ENCODE measurements around the gene PLEKHA3. TPM values are rescaled to one million over a fixed set of nuclear protein-coding genes. Genes with fewer than 3 reads are reported as not detected.

The PLEKHA3 gene
- total and polyA plus RNA-seq, 9 of the 15 experiments (the other 6 are each of a cell fraction or from before 2014, with no cell fraction given) = 2.3 to 23.4 (median 10.5) TPM

DNA sequence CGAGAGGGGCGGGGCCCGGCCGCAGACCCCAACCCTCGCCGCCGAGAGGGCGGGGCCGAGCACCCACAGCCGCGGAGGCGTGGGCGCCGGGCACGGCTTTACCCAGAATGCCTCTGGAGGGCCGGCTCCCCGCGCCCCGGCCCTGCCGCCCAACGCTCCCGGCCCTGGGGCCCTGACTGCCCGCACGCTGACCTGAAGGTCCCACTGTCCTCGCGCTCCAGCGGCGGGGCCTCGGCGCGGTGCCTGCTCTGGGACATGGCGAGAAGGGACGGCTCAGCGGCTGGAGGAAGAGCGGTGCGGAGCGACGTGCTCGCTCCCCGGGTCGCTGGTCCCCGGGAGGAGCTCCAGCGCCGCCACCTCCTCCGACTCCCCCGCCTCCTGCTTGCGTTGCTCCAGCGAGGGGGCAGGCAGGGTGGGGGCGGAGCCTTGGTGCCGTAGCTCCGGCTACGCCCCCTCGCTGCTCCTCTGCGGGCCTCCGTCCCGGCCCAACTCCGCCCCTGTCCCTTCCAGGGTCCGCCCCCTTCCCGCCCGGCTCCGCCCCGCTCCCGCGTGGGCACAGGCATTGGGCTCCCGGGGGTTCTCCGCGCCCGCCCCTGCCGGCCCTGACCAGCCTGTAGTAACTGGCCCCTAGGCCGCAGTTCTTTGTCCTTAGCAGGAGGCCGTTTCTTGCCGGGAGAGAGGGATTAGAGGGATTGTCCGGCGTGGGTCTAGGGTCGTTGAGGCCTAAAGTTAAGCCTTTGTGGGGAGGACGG, 29.3 kb upstream of the PLEKHA3 start, which contains the start of the genes PJVK and PRKRA:
Gene PJVK, plus strand, starts transcription at position 605 of the 752 bp plus-strand sequence. CDS start 2,032 bp downstream, outside the sequence.
Gene PRKRA, minus strand, starts transcription at position 402 of the 752 bp plus-strand sequence. Its CDS starts 145 bp downstream, at position 257.
- peak; percentile 98 to 99 (median 99) for DNase-seq (ENCODE audit: extremely low read depth in 1 of 4, low spot score in 3 of 4)
- intact Hi-C loops (cut with micrococcal nuclease) = loop anchor here (1.0 to 2.0 kb wide), 2 partner anchors 28 to 36 kb away; no protein-coding TSS in a partner anchor
- H3K9ac ChIP-seq (ENCODE audit: insufficient read depth in 1 of 2, low read depth in 2 of 2, low read length in 2 of 2) = peak within 1 kb of the TSS; percentile 91 to 97
- H3K36me3 ChIP-seq (ENCODE audit: control insufficient read depth, insufficient read depth, low read length) = peaks cover 28% of the 10 kb centered on the region
- 0 out of 2 replicates have a peak, but pooled peaks cover 7% of the 10 kb centered on the region for H4K20me1 ChIP-seq (replicated peaks; ENCODE audit: control insufficient read depth, insufficient read depth, low read length)
- peak; percentile 94 for FAIRE-seq
- WGBS (ENCODE audit: insufficient coverage, low coverage, missing lambda C conversion rate) = under 1% methylated on average over 68 of the region's 76 CpGs
- ChIA-PET POLR2A (interaction anchor here (0.6 to 2.9 kb wide), 18 partner anchors 8 to 932 kb away, joined by 3 to 23 read pairs (median 4); no protein-coding TSS in a partner anchor), CTCF (ENCODE audit: low intra/inter-chr PET ratio) (no interaction called here)
- no TSS peak for BruUV-seq (replicated peaks)
- peak within 1 kb of the TSS; percentile 96 for H3K27ac ChIP-seq (ENCODE audit: extremely low read depth, low read depth, low read length)
- peak; percentile 97 for ATAC-seq
- no peaks in the 10 kb centered on the region for H3K9me3 ChIP-seq (replicated peaks; ENCODE audit: control insufficient read depth, insufficient read depth, low read depth, low read length)
- H3K4me3 ChIP-seq = peak within 1 kb of the TSS; percentile 90
- peaks cover 14 to 19% of the 10 kb centered on the region in 2 experiments; a peak in 4 of 5 replicates for H3K4me1 ChIP-seq (replicated peaks in 1 of 2; ENCODE audit: control insufficient read depth in 2 of 2, insufficient read depth in 2 of 2, low read length in 2 of 2)
- in situ Hi-C loops (cut with MboI) = no loop called here
- peak within 1 kb of the TSS; percentile 95 for H3K4me2 ChIP-seq (ENCODE audit: insufficient read depth, low read length)
- peaks cover 32% of the 10 kb centered on the region for H3K79me2 ChIP-seq (ENCODE audit: control insufficient read depth, insufficient read depth, low read length)
- no peaks in the 10 kb centered on the region for H3K9me1 ChIP-seq (ENCODE audit: control insufficient read depth, insufficient read depth, low read length)
- peak within 1 kb of the TSS; percentile 98 for H2AFZ ChIP-seq (ENCODE audit: low read depth, low read length)
- H3K27me3 ChIP-seq (ENCODE audit: control insufficient read depth in 2 of 2, insufficient read depth in 2 of 2, low read length in 2 of 2) = no peaks in the 10 kb centered on the region
- TF ChIP-seq KLF1 (tag; IDR thresholded peaks at IDR 0.05) (peak; percentile 87), ERF (CRISPR knock-in tag; IDR thresholded peaks at IDR 0.05) (peak; percentile 87), RBM15 (IDR thresholded peaks at IDR 0.05; ENCODE audit: insufficient read depth, low read length) (no peak), YY1 (IDR thresholded peaks at IDR 0.05; ENCODE audit: borderline replicate concordance in 1 of 3, control insufficient read depth in 1 of 3, extremely low read depth in 1 of 3, insufficient read depth in 3 of 3, insufficient read length in 1 of 3, insufficient replicate concordance in 2 of 3, low read depth in 1 of 3, low read length in 2 of 3) (peak in 2 of 3 experiments; percentile 72 to 79), E2F3 (CRISPR knock-in tag; IDR thresholded peaks at IDR 0.05) (peak; percentile 51; the same call in 1 of the 2 replicates), ZNF184 (CRISPR knock-in tag; IDR thresholded peaks at IDR 0.05) (no peak), MNT (conservative IDR thresholded peaks at IDR 0.05) (peak; percentile 40 to 89), HDAC2 (IDR thresholded peaks at IDR 0.05) (no peak)
- TF ChIP-seq, protein P1, sequence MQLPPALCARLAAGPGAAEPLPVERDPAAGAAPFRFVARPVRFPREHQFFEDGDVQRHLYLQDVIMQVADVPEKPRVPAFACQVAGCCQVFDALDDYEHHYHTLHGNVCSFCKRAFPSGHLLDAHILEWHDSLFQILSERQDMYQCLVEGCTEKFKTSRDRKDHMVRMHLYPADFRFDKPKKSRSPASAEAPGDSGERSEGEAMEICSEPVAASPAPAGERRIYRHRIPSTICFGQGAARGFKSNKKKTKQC (CRISPR knock-in tag; IDR thresholded peaks at IDR 0.05) = peak; percentile 83; the same call in 1 of the 2 replicates
- TF ChIP-seq, protein P2, sequence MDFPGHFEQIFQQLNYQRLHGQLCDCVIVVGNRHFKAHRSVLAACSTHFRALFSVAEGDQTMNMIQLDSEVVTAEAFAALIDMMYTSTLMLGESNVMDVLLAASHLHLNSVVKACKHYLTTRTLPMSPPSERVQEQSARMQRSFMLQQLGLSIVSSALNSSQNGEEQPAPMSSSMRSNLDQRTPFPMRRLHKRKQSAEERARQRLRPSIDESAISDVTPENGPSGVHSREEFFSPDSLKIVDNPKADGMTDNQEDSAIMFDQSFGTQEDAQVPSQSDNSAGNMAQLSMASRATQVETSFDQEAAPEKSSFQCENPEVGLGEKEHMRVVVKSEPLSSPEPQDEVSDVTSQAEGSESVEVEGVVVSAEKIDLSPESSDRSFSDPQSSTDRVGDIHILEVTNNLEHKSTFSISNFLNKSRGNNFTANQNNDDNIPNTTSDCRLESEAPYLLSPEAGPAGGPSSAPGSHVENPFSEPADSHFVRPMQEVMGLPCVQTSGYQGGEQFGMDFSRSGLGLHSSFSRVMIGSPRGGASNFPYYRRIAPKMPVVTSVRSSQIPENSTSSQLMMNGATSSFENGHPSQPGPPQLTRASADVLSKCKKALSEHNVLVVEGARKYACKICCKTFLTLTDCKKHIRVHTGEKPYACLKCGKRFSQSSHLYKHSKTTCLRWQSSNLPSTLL (IDR thresholded peaks at IDR 0.05) = no peak
- TF ChIP-seq, protein P3, sequence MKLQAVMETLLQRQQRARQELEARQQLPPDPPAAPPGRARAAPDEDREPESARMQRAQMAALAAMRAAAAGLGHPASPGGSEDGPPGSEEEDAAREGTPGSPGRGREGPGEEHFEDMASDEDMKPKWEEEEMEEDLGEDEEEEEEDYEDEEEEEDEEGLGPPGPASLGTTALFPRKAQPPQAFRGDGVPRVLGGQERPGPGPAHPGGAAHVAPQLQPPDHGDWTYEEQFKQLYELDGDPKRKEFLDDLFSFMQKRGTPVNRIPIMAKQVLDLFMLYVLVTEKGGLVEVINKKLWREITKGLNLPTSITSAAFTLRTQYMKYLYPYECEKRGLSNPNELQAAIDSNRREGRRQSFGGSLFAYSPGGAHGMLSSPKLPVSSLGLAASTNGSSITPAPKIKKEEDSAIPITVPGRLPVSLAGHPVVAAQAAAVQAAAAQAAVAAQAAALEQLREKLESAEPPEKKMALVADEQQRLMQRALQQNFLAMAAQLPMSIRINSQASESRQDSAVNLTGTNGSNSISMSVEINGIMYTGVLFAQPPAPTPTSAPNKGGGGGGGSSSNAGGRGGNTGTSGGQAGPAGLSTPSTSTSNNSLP (IDR thresholded peaks at IDR 0.05; ENCODE audit: borderline replicate concordance, low read depth, low read length) = no peak
- TF ChIP-seq, protein P4, sequence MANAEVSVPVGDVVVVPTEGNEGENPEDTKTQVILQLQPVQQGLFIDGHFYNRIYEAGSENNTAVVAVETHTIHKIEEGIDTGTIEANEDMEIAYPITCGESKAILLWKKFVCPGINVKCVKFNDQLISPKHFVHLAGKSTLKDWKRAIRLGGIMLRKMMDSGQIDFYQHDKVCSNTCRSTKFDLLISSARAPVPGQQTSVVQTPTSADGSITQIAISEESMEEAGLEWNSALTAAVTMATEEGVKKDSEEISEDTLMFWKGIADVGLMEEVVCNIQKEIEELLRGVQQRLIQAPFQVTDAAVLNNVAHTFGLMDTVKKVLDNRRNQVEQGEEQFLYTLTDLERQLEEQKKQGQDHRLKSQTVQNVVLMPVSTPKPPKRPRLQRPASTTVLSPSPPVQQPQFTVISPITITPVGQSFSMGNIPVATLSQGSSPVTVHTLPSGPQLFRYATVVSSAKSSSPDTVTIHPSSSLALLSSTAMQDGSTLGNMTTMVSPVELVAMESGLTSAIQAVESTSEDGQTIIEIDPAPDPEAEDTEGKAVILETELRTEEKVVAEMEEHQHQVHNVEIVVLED (CRISPR knock-in tag; IDR thresholded peaks at IDR 0.05) = peak; percentile 71
